HFF-Myc (cell line): ENCODE results near the gene ACCSL.

Experiments used
- DNase-seq: peaks from one replicate; pipeline ENCODE4 v3.0.0-alpha.2; 2011; ENCODE audit warnings: low read depth; ENCODE audit errors: extremely low read depth
- H3K4me3 ChIP-seq: replicated peaks from 2 replicates; pipeline ENCODE4 v1.5.1; 2011; ENCODE audit warnings: low read depth, mild to moderate bottlenecking, control low read depth, low read length
- TF ChIP-seq, protein P1 (sequence below): IDR thresholded peaks from 2 replicates; pipeline ENCODE4 v1.5.1; 2012; ENCODE audit warnings: mild to moderate bottlenecking, low read depth, low read length, control low read depth; ENCODE audit errors: missing control alignments

ACCSL gene

DNA sequence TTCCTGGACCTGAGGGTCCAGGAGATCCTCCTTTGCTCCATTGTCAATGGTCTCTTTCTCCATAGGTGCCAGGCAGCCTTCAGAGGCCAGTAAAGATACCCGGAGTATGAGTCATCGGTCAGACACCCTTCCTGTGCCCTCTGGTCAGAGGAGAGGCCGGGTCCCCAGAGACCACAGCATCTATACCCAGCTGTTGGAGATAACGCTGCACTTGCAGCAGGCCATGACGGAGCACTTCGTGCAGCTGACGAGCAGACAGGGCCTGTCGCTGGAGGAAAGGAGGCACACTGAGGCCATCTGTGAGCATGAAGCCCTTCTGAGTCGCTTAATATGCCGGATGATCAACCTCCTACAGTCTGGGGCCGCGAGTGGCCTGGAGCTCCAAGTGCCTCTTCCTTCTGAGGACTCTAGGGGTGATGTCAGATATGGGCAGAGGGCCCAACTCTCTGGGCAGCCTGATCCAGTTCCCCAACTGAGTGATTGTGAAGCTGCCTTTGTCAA, at the start of gene ACCSL:
Gene ACCSL (plus strand): TSS at position 51 of the 501 bp plus-strand sequence. CDS start 56 bp downstream, at position 107.
- no peak within 1 kb of the TSS for H3K4me3 ChIP-seq
- DNase-seq: no peak
- TF ChIP-seq, protein P1, sequence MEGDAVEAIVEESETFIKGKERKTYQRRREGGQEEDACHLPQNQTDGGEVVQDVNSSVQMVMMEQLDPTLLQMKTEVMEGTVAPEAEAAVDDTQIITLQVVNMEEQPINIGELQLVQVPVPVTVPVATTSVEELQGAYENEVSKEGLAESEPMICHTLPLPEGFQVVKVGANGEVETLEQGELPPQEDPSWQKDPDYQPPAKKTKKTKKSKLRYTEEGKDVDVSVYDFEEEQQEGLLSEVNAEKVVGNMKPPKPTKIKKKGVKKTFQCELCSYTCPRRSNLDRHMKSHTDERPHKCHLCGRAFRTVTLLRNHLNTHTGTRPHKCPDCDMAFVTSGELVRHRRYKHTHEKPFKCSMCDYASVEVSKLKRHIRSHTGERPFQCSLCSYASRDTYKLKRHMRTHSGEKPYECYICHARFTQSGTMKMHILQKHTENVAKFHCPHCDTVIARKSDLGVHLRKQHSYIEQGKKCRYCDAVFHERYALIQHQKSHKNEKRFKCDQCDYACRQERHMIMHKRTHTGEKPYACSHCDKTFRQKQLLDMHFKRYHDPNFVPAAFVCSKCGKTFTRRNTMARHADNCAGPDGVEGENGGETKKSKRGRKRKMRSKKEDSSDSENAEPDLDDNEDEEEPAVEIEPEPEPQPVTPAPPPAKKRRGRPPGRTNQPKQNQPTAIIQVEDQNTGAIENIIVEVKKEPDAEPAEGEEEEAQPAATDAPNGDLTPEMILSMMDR: no peak

DNA sequence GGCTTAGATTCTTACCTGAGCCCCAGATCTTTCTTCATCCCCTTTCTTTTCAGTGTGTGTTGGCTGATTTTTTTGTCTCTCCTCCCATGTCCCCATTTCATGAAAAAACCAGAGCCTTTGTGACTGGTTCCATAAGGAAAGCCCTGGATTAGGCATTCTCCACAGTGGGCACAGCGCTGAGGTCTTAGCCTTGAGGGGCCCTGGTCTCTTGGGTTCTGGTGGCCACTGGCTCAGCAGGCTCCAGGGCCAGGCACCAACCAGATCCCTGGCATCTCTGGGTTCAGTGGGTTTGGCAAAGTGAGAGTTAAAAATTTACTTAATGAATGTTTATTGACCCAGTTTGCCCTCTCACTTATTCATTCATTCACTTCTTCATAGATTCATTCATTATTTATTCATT, 49.5 kb upstream of the ACCSL start:
- H3K4me3 ChIP-seq: no peak overlapping the region
- DNase-seq: no peak
- TF ChIP-seq, protein P1: no peak

DNA sequence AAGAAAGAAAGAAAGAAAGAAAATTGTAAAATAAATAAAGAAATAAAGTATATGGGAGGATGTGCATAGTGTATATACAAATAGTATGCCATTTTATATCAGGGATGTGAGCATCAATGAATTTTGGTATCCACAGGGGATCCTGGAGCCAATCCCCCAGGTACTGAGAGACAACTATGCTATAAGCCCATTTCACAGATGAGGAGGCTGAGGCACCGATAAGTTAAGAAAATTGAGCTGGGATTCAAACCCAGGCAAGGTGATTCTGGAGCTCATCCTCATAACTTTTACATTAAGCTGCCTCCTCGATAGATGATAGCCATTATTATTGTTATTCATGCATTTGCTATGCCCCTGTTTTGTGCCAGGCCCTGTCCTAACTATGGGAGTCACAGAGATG, 47.0 kb upstream of the ACCSL start:
- H3K4me3 ChIP-seq: no peak overlapping the region
- TF ChIP-seq, protein P1: no peak

DNA sequence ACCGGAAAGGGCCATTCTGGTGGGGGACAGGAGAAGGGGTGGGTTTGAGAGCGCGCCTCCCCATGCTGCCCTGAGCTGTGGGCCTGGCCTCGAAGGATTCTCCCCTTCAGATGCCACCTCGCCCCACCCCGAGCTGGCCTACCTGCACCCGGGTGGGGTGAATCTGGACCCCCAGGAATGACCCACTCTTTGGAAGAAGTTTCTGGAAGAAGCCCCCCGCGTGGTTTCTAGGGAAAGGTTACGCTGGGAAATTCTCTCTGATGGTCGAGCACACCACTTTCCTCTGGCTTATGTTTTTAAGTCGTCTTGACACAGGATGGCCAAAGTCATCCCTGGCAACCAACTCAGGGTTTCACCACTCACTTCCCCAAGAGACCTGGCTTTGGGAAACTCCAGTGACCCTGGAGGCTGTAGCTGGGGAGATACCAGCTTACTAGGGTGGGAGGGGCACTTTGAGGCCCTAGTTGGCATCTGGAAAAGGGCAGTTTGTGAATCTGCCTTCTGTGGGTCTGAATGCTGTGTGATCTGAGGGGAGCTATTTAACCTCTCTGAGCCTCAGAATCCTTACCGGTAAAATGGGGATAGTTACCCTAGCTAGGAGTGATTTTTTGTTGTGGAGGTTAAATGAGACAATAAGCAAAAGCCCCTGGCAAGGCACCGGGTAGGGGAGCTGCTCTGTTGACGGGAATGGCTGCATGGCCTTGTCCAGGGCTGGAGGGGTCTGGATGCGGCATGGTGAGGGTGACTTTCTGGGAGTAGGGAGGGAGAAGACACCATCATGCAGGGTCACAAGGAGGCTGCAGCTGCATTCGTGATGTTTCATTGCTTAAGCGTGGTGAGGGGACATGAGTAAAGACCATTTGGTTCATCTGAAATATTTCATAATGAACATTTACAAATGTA, 45.3 kb upstream of the ACCSL start:
- no peak overlapping the region for H3K4me3 ChIP-seq
- TF ChIP-seq, protein P1: no peak
- no peak for DNase-seq

More for the DNA sequence above, 47.0 kb upstream of the ACCSL start:
- no peak for DNase-seq

DNA sequence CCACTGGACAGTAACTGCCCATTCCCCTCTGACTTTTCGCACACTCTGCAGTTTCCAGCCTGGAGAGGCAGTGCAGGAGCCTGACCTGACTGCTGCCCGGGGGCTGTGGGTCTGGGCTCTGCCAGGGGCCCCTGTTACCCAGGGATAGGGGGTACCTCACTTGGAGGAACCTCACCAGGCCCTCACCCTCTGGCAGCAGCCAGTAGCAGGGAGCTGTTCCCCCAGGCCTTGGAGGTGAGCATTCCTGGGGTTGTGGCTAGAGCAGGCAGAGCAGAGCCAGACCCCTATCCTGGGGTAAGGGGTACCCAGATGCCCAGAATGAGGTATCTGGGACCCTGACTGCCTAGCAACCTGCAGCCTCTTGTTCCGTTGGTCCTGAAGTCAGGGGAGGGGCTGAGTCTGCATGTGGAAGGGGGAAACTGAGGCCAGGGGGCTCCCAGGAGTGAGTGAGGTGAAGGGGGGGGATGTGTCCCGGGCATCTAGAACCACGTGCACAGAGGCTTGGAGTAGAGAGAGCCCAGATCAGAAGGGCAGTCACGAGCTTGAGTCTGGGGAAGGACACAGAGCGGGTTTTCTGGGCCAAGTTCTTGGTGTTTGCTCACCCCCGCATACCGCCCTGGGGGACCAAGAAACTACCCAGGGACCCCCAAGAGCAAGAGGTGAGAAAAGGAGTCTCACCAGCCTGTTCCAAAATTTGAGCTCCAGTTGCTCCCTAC, 43.9 kb upstream of the ACCSL start:
- DNase-seq: no peak
- no peak overlapping the region for H3K4me3 ChIP-seq
- TF ChIP-seq, protein P1: no peak

DNA sequence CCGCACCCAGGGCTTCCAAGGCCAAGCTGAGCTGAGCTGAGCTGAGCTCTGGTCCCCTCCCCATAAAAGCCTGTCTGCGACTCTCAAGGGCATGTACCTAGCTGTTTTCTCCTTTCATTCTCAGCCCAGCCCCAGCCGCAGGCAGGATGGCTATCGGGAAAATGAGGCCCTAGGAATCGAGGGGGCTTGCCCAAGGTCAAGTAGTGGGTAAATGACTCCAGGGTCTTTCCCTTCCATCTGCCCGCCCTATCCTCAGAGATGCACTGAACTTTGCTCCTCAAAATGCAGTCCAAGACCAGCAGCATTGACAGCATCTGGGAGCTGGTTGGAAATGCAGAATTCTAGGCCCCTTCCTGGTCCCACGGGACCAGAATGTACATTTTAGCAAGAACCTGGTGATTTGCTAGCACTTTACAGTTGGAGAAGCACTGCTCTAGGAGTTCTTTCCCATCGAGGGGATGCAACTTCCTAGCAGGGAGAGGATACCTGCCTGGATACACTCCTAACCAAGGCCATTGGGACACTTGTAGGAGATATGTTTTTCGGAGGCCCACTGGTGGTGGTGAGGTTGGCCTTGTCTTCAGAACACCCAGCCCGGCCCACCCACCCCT, 43.2 kb upstream of the ACCSL start:
- TF ChIP-seq, protein P1: no peak
- no peak overlapping the region for H3K4me3 ChIP-seq
- no peak for DNase-seq
